T-helper 9 cell (primary cell): ENCODE data around the gene SPAG8.

ENCODE experiments used
- DNase-seq: peaks from one replicate; pipeline ENCODE4 v3.0.0-alpha.2; 2020

SPAG8 gene

GRCh38 chr9:35771075-35771433 lies 41.0 kb downstream of the SPAG8 start:
- DNase-seq = no peak

GRCh38 chr9:35769763-35770162 lies 42.3 kb downstream of the SPAG8 start:
- no peak for DNase-seq

- no peak for DNase-seq
These were observed 44.6 kb downstream of the SPAG8 start for GRCh38 chr9:35767458-35767857.

DNA sequence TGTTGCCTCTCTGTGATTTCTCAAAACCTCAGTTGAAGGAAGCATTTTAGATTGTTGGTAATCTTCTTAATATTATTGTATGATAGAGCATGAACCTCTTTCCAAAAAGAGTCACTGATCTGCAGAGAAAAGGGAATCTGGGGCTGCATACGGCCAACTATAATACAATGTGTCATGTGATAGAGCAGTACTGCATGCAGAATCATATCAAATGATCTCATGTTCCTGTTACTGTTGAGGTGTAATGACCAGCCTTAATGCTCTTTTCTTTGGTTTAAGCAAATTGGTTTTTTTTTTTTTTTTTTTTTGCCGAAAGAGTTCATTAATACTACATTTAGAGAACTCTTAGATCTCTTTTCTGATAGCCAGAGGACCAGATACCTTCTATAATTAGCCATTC lies 45.1 kb downstream of the SPAG8 start:
- DNase-seq = no peak

- DNase-seq = no peak
These were observed 48.3 kb downstream of the SPAG8 start for GRCh38 chr9:35763803-35764202.

DNA sequence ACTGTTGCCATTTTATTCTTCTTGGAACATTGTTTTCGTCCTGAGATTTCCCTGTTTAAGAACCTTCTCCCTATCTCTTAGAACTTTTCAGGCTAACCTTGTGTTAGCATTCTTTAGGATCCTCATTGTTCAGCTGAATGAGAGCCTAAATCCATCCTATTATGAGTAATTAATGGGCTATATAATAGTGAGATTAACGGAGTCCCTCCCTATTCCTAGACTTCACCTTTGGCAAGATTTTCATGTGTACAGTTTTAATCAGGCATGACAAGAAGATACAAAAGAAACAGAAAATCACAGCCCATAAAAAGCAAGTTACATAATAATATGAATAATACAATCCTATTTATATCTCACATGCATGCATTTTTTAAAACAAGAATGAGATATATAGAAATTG lies 48.9 kb downstream of the SPAG8 start:
- DNase-seq = no peak

DNA sequence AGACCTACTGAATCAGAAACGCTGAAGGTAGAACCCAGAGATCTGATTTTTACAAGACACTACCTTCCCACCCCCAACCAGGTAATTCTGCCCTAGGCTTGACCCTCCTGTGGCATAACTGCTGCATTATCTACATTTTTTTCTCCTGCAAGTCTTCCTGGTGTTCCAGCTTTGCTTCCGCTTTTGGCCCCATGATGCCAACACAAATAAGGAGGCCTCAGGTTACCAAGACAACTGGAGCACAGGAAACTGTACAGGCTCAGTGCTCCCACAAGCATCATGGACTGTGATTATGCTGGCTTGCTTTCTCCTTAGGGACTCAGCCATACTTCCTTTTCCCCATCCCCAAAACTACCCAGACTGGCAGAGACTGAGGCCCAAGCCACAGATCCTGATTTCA lies 51.4 kb downstream of the SPAG8 start:
- no peak for DNase-seq

GRCh38 chr9:35759795-35760194 lies 52.3 kb downstream of the SPAG8 start:
- DNase-seq = no peak
